T-helper 2 cell treated with Interferon-gamma antibody and Interleukin-4, amounts not matched to agents 5 μg/mL and 100 μg/mL, for 36 hours (primary cell): Measurements from ENCODE around the gene SYDE1.

ENCODE experiments used
- DNase-seq: peaks from one replicate; pipeline ENCODE4 v3.0.0; 2021; ENCODE audit warnings: low spot score
- H3K27ac Mint-ChIP-seq: one replicate; pipeline ENCODE4 v1.8.0; 2021; ENCODE audit warnings: mild to moderate bottlenecking, mixed read lengths
- H3K27me3 Mint-ChIP-seq: one replicate; pipeline ENCODE4 v1.8.0; 2021; ENCODE audit warnings: low read depth, mixed read lengths
- H3K36me3 Mint-ChIP-seq: one replicate; pipeline ENCODE4 v1.8.0; 2021; ENCODE audit warnings: low read depth, mixed read lengths
- H3K4me1 Mint-ChIP-seq: one replicate; pipeline ENCODE4 v1.8.0; 2021; ENCODE audit warnings: low read depth, mixed read lengths
- H3K4me3 Mint-ChIP-seq: one replicate; pipeline ENCODE4 v1.8.0; 2022; ENCODE audit warnings: mild to moderate bottlenecking, moderate library complexity, mixed read lengths
- H3K9me3 Mint-ChIP-seq: one replicate; pipeline ENCODE4 v1.8.0; 2021; ENCODE audit warnings: mixed read lengths

The SYDE1 gene

DNA sequence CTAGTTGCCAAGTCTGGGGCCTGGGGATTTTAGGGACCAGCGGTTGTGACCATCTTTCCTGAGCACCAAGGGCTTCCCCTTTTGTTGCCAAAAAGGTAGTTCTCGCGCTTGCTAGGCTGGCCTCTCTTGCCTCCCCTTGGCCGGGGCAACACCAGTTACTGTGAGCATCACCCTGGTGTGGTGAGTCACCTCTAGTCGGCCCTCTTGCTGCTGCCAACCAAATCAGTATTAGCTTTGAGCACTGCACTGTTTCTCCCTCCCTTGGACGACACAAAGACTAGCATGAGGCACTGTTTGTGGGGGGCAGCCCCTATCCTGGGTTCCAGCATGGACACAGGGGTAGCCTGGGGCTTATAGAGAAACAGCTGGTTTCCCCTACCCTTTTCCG is 6.9 kb downstream of the SYDE1 start:
- no peaks in the 10 kb centered on the region for H3K4me1 Mint-ChIP-seq
- no peaks in the 10 kb centered on the region for H3K27me3 Mint-ChIP-seq
- H3K9me3 Mint-ChIP-seq = no peaks in the 10 kb centered on the region
- no peak overlapping the region for H3K27ac Mint-ChIP-seq
- DNase-seq = no peak
- peaks cover 22% of the 10 kb centered on the region for H3K36me3 Mint-ChIP-seq
- H3K4me3 Mint-ChIP-seq = no peak overlapping the region

DNA sequence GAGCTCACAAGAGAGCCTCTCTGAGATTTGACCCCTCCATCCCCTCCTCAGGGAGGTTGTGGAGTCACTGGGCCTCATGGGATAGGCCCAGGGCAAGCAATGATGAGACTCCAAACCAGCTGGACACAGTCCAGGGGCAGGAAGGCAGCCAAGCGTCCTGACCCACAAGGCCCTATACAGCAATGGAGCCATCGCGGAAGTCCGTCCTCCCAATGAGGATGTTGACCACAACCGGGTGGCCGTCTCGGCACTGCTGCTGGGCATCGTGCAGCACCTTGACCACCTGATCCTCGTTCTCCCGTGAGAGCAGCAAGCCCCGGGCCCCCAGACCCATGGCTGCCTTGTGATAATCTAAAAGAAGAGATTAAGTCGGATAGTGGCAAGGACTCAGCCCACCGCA is 7.9 kb downstream of the SYDE1 start:
- no peaks in the 10 kb centered on the region for H3K9me3 Mint-ChIP-seq
- H3K36me3 Mint-ChIP-seq = peaks cover 30% of the 10 kb centered on the region
- H3K4me3 Mint-ChIP-seq = no peak overlapping the region
- no peaks in the 10 kb centered on the region for H3K27me3 Mint-ChIP-seq
- H3K27ac Mint-ChIP-seq = no peak overlapping the region
- no peak for DNase-seq
- no peaks in the 10 kb centered on the region for H3K4me1 Mint-ChIP-seq

DNA sequence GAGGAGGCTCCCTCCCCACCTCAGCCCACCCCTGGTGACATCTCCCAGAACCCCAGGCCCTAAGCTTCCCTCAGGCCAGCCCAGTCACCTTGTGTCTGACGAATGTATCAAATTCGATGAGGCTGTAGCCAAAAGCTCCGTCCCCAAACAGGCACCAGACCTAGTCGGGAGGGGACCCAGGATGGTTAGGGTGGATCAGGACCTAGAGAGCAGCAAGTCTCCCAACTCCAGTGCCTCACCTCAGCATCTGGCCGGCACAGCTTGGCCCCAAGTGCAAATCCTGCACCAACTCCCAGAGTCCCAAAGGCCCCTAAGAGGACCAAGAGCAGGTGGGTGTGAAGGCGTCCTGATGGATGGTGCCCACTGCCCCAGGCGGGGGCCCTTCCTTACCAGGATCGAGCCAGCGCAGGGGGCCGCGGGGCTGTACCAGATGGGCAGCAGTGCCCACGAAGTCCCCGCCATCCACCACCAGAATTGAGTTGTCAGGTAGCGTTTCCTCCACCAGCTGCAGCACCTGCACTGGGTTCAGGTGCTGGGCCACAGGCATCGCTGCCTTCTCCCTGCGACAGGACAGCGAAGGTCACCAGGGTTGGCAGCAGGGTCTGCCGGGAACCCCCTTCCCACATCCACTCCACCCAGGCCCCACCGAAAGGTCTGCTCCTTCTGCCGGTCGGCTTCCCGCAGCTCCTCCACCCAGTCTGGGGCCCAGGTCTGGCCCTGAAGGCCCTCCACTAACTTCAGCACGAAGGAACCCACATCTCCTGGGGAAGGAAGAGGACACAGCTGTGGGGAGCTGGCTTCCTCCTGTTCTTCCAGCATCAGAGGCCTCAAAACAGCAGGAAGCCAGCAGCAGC is 8.8 kb downstream of the SYDE1 start:
- Mint-ChIP-seq H3K4me3 (no peak overlapping the region), H3K36me3 (peaks cover 39% of the 10 kb centered on the region), H3K27me3 (no peaks in the 10 kb centered on the region), H3K27ac (no peak overlapping the region), H3K9me3 (no peaks in the 10 kb centered on the region), H3K4me1 (no peaks in the 10 kb centered on the region)
- no peak for DNase-seq

DNA sequence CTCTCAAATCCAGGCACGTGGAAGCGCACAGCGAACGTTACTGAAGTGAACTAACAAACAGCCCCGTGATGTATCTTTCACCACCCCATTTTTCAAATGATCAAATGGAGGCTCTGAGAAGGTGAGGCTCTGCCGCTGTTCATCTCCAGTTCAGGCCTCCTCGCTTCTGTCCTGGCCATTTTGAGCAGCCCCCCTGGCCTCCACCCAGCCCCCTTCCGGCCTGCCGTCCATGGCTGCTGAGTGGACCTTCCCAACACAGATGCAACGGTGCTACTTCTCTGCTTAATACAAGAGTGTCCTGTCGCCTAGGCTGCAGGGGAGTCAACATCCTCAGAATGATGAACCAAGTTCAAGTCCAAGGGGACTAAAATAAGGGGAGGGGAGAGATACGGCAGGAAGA is 9.7 kb downstream of the SYDE1 start:
- no peaks in the 10 kb centered on the region for H3K9me3 Mint-ChIP-seq
- no peak overlapping the region for H3K4me3 Mint-ChIP-seq
- H3K36me3 Mint-ChIP-seq = peaks cover 46% of the 10 kb centered on the region
- H3K4me1 Mint-ChIP-seq = no peaks in the 10 kb centered on the region
- H3K27ac Mint-ChIP-seq = no peak overlapping the region
- no peak for DNase-seq
- H3K27me3 Mint-ChIP-seq = no peaks in the 10 kb centered on the region

DNA sequence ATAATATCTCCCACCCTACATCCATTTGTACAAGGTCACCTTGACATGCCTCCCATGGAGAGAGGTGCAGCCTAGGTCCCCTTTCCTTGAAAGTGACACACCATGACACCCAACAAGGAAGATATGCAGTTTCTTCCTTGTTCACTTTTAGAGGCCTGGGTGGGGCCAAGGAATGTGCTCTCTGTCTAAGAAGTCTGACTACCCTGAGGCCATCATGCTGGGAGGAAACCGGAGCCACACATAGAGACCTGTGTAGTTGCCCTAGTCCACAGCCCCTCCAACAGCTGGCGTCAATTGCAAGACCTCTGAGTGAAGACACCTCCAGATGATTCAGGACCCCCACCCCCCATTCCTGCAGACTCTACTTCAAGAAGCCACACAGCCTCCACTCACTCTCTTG is 11.0 kb downstream of the SYDE1 start:
- DNase-seq = no peak
- H3K27ac Mint-ChIP-seq = no peak overlapping the region
- no peak overlapping the region for H3K4me3 Mint-ChIP-seq
- H3K4me1 Mint-ChIP-seq = no peaks in the 10 kb centered on the region
- H3K9me3 Mint-ChIP-seq = no peaks in the 10 kb centered on the region
- no peaks in the 10 kb centered on the region for H3K27me3 Mint-ChIP-seq
- peaks cover 52% of the 10 kb centered on the region for H3K36me3 Mint-ChIP-seq

DNA sequence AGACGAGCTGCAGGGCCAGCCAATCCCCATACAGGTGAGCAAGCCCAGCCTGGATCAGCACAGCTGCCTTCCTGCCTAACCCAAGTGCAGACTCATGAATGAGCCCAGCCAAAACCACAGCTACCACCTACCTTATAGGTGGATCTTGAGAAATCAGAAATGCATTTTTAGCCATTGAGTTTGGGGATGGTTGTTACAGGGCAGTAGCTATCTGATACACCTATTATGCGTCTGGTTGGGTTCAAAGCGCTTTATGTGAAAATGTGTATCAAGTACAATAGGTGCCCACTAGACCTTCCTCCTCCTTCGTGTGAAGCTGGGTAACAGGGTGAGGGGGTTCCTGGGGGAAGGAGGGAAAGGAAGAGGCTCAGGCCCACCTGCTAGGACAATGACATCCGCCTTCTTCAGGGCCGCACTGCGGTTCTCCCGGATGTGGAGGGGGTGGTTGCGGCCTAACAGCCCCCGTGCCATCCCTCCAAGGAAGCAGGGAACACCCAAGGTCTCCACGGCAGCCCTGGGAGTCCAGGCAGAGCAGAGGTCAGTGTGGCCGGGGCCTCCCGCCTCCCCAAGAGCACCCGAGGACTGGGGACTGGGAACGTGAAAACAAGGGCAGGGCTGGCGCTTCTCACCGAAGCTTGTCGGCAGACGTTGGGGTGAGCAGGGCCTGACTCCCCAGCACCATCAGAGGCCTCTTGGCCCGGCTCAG is 11.7 kb downstream of the SYDE1 start:
- Mint-ChIP-seq H3K27ac (no peak overlapping the region), H3K4me3 (no peak overlapping the region), H3K27me3 (no peaks in the 10 kb centered on the region), H3K4me1 (no peaks in the 10 kb centered on the region), H3K9me3 (no peaks in the 10 kb centered on the region), H3K36me3 (peaks cover 53% of the 10 kb centered on the region)
- DNase-seq = no peak

DNA sequence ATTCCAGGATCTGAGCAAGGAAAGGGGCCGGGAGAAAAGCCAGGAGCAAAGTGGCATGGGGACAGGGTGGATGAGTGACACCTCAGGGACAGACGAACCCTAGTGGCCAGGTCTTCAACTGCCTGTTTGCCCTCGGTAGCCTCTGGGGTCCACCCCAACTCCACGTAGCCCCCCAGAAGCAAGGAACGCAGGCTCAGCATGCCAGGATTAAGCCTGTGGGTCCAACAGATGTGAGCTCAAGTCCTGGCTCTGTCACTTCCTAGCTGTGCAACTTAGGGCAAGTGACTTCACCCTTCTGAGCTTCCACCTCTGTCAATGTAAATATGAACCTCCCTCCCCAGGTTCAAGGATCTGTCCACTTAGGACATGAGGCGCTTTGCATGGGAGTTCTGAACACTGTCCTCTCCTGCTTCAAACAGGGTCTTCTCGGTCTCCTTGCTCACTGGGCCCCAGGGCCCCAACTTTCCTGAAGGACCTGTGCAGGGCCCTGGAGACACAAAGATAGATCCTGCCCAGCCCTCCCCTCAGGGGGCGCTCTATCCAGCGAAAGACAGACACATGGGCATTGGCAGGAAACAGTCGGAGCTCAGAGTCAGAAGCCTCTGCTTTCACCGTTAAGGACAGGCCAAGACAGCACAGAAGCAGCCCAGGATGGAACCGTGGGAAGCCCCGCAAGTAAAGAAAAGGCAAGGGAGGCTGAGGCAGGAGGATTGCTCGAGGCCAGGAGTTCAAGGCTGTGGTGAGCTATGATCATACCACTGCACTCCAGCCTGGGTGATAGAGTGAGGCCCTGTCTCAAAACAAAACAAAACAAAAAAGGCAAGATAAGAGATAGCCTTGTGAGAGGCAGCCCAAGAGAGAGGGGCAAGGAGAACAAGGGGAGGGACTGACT is 13.2 kb downstream of the SYDE1 start:
- Mint-ChIP-seq H3K27ac (no peak overlapping the region), H3K27me3 (no peaks in the 10 kb centered on the region), H3K4me3 (no peak overlapping the region)

DNA sequence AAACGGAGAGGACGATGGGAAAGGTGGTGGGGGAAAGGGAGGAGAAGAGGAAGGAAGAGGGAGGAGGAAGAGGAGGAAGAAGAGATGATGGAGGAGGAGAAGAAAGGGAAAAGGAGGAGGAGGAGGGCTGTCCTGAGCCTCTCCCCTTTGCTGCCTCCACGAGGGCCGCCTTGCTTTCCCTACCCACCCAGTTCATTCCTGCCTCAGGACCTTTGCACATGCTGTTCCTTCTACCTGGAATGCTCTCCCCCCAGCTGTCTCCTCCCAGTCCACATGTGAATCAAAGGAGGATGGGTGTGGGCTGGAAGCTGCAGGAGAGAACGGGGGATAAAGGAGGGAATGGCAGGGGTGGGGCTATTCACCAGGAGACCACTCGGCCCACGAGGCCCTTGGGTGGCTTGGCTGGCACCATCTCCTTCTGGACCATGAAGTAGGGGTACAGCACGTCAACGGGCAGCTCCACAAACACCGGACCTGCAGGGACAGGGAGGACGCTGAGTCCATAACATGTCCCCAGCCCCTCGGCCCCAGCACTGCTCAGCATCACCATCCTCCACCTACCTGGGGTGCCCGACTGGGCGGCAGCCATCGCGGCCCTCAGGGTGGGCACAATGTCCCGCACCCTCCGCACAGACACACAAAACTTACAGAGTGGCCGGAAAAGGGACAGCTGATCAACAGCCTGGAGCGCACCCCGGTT is 15.3 kb downstream of the SYDE1 start:
- no peaks in the 10 kb centered on the region for H3K9me3 Mint-ChIP-seq
- DNase-seq = no peak
- H3K4me1 Mint-ChIP-seq = peaks cover 12% of the 10 kb centered on the region
- no peak overlapping the region for H3K4me3 Mint-ChIP-seq
- peaks cover 46% of the 10 kb centered on the region for H3K36me3 Mint-ChIP-seq
- no peaks in the 10 kb centered on the region for H3K27me3 Mint-ChIP-seq
- no peak overlapping the region for H3K27ac Mint-ChIP-seq

More for the DNA sequence above, 13.2 kb downstream of the SYDE1 start:
- DNase-seq = no peak
- peaks cover 6% of the 10 kb centered on the region for H3K4me1 Mint-ChIP-seq
- peaks cover 49% of the 10 kb centered on the region for H3K36me3 Mint-ChIP-seq
- H3K9me3 Mint-ChIP-seq = no peaks in the 10 kb centered on the region

DNA sequence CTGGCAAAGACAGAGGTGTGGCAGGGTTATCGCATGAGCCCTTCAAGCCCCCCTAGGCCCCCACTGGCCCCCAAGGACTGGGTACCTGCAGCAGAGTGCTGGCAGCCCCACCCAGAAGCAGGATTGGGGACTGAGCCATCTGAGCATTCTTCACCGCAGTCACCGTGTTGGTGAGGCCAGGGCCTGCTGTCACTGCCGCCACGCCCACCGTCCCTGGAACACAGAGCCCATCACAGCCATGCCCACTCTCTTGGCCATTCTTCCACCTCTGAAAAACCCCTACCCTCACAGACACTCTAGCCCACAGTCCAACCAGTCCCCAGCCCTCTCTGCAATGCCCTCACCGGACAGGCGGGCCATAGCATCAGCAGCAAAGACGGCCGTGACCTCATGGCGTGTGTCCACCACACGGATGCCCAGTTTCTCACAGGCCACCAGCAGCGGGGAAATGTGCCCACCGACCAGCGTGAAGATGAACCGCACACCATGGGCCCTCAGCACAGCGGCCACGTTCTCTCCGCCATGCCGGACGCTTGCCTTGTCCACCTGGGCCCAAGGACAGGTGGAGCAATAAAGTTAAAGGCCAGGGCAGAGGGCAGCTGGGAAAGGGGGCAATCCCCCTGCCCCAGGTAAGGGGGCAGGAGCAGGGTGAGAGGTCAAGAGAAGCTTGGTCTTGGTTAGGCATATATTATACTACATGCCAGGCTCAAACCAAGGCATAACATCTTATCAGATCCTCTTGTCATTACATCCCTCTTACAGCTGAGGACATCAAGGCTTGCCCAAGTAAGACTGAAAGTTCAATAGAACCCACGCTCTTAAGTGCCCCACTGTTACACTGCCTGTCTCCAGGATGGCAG is 16.1 kb downstream of the SYDE1 start:
- DNase-seq = no peak
- H3K9me3 Mint-ChIP-seq = no peaks in the 10 kb centered on the region
- no peak overlapping the region for H3K27ac Mint-ChIP-seq
- H3K36me3 Mint-ChIP-seq = peaks cover 39% of the 10 kb centered on the region
- H3K4me3 Mint-ChIP-seq = peak overlapping the region; percentile 97
- H3K4me1 Mint-ChIP-seq = peaks cover 12% of the 10 kb centered on the region
- H3K27me3 Mint-ChIP-seq = no peaks in the 10 kb centered on the region

DNA sequence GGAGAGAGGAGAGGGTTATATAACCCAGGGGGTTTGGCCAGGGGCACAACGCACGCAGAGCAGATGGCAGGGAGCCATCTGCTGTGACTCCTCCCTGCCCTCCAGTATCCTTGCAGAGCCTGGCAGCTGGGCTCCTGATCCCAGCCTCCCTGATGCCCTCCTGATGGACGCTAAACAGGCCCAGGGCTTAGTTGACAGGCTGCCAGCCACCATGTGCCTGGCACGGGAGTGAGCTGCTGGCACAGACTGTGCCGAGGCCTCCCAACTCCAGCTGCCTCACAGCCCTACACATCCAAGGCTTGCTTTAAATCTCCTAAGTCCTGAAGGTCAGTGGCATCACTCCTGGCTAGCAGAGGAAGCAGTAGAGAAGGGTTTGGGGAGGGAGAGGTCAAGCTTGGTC is 16.7 kb downstream of the SYDE1 start:
- peaks cover 33% of the 10 kb centered on the region for H3K36me3 Mint-ChIP-seq
- H3K27ac Mint-ChIP-seq = peak overlapping the region; percentile 98
- peaks cover 13% of the 10 kb centered on the region for H3K4me1 Mint-ChIP-seq
- no peaks in the 10 kb centered on the region for H3K27me3 Mint-ChIP-seq
- no peak for DNase-seq
- peak overlapping the region; percentile 97 for H3K4me3 Mint-ChIP-seq
- H3K9me3 Mint-ChIP-seq = no peaks in the 10 kb centered on the region

DNA sequence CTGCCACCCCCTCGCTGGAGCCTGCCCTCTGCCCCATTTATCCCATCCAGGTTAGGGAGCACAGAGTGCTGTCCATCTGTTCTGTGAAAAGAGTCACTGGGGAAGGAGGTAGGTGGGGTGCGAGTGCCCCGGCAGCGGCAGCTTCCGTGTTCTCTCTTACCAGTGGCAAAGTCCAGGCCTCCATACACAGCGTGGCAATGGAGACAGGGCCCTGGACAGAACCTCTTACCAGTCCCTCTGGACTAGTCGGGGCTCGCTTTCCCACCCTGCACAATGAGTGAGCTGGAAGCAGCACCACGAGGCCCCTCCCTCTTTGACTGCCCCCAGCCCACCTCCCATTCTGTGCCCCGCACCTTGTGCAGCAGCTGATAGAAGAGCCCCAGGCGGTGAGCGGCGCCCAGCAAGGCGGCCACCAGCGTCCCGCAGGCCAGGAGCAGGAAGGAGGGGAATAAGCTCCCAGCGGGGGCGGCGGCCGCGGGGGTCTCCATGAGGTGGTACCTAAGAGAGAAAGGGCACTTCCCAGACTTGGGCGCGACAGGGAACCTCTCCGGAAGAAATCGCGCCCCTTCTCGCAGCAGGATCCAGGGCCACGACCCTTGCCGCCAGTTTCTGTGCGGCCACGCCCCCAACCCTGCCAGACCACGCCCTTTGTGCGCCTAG is 17.5 kb downstream of the SYDE1 start:
- Mint-ChIP-seq H3K27ac (peak overlapping the region; percentile 98), H3K27me3 (no peaks in the 10 kb centered on the region), H3K4me3 (peak overlapping the region; percentile 97), H3K4me1 (peaks cover 18% of the 10 kb centered on the region), H3K36me3 (peaks cover 26% of the 10 kb centered on the region), H3K9me3 (no peaks in the 10 kb centered on the region)
- no peak for DNase-seq

DNA sequence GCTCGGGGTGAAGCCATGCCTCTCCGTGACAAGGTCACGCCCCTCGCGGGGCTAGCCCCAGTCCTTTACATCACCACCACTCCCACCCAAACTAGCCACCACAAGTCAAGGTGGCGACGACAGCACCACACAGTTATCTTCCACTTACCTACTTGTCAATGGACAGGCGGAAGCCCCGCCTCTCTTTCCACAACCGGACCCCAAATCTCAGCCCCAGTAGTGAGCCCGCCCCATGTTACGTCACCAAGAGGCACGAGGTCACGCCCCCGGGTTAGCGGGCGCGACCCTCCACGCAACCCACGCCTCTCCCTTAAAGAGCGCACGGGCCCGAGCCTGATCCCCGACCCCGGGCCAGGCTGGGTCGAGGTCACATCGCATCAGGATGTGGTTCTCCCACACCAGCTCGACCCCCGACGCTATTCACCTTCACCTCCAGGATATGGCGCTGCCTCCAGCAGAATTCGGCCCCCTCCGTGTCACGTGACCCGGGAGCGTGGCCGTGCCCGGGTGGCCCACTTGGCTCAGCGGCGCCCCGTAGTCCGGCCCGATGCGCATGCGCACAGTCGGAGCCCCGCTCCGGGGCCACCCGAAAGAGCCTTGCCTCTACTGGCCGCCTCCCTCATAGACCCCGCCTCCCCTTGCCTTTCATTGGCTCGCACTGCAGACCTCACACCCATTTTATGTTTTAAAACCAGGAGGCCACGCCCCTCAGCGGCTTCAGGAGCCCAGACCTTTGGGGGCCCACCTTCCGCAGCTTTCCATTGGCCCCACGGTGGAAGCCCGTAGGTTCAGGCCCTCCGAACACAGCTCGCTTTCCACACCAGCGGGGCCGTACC is 18.2 kb downstream of the SYDE1 start:
- Mint-ChIP-seq H3K27me3 (no peaks in the 10 kb centered on the region), H3K4me3 (peak overlapping the region; percentile 97), H3K9me3 (no peaks in the 10 kb centered on the region), H3K4me1 (peaks cover 25% of the 10 kb centered on the region), H3K36me3 (peaks cover 19% of the 10 kb centered on the region), H3K27ac (peak overlapping the region; percentile 98)
- peak; percentile 99 for DNase-seq
